Caco-2 (cell line): ENCODE results near the gene DNAJC1. TPM values are rescaled to one million over a fixed set of nuclear protein-coding genes. Genes with fewer than 3 reads are reported as not detected.

Experiments
- Bru-seq: library from RNA; stranded (reverse); fragments of 400-500 nt; gene quantifications from one replicate; lab custom pipeline; 2021; lab: Mats Ljungman, UMichigan
- BruChase-seq, 2 experiments: library from RNA; stranded (reverse); fragments of 400-500 nt; gene quantifications; one replicate each; lab custom pipeline; 2021; lab: Mats Ljungman, UMichigan
- BruUV-seq: library from RNA; stranded (reverse); fragments of 400-500 nt; replicated peaks from 2 replicates; lab custom pipeline; 2021; lab: Mats Ljungman, UMichigan
- CTCF ChIA-PET: fragments of 300-600 bp; sonication (Branson Sonifier 250); formaldehyde crosslinking; loops from one replicate; lab custom pipeline; 2022; ENCODE audit warnings: antibody characterized with exemption; lab: Charles Lee
- POLR2A ChIA-PET: fragments of 300-600 bp; sonication (Branson Sonifier 250); formaldehyde crosslinking; loops from one replicate; lab custom pipeline; 2022; ENCODE audit warnings: antibody characterized with exemption; lab: Charles Lee
- DNase-seq, 2 experiments: peaks; one replicate each; pipeline versions ENCODE4 v3.0.0 to v3.0.0-alpha.2; 2020 to 2022
- H3K27me3 ChIP-seq: replicated peaks from 2 replicates; pipeline ENCODE4 v1.6.0; 2011; ENCODE audit warnings: low read length; ENCODE audit not compliant: control insufficient read depth, insufficient read depth
- H3K36me3 ChIP-seq: 2 replicates; pipeline ENCODE4 v1.5.1; 2011; ENCODE audit warnings: low read length; ENCODE audit not compliant: control insufficient read depth, insufficient read depth
- H3K4me1 ChIP-seq: fragments of 250-450 bp; sonication (Bioruptor Pico); 2 replicates; pipeline ENCODE4 v1.5.1; 2020; ENCODE audit warnings: mild to moderate bottlenecking
- H3K4me3 ChIP-seq: 2 replicates; pipeline ENCODE4 v1.5.1; 2011; ENCODE audit warnings: low read depth, mild to moderate bottlenecking, control low read depth, low read length
- H3K9me3 ChIP-seq: fragments of 250-450 bp; sonication (Bioruptor Pico); 2 replicates; pipeline ENCODE4 v1.5.1; 2020; ENCODE audit warnings: mild to moderate bottlenecking, moderate library complexity
- H3K27ac Mint-ChIP-seq: one replicate; pipeline ENCODE4 v1.8.0; 2022; ENCODE audit warnings: mixed read lengths; ENCODE audit not compliant: unreplicated experiment
- H3K27me3 Mint-ChIP-seq: one replicate; pipeline ENCODE4 v1.8.0; 2022; ENCODE audit warnings: mixed read lengths; ENCODE audit not compliant: insufficient read depth, unreplicated experiment
- H3K36me3 Mint-ChIP-seq: one replicate; pipeline ENCODE4 v1.8.0; 2022; ENCODE audit warnings: mild to moderate bottlenecking, mixed read lengths; ENCODE audit not compliant: insufficient read depth, unreplicated experiment
- H3K4me1 Mint-ChIP-seq: one replicate; pipeline ENCODE4 v1.8.0; 2022; ENCODE audit warnings: low read depth, mixed read lengths; ENCODE audit not compliant: unreplicated experiment
- H3K4me3 Mint-ChIP-seq: one replicate; pipeline ENCODE4 v1.8.0; 2022; ENCODE audit warnings: mild to moderate bottlenecking, moderate library complexity, mixed read lengths; ENCODE audit not compliant: unreplicated experiment
- H3K9me3 Mint-ChIP-seq: one replicate; pipeline ENCODE4 v1.8.0; 2022; ENCODE audit warnings: mixed read lengths; ENCODE audit not compliant: unreplicated experiment
- CTCF ChIP-seq, 2 experiments: fragments of 200-600 bp in 1 of 2; IDR thresholded peaks; 1 replicate in 1 of 2; 2 replicates in 1 of 2; pipeline versions ENCODE4 v1.5.1 to v1.8.0; 2011 to 2022; ENCODE audit warnings: antibody characterized with exemption in 1 of 2, control low read depth in 1 of 2, inconsistent platforms in 1 of 2, low read depth in 1 of 2, low read length in 1 of 2, mild to moderate bottlenecking in 1 of 2, moderate library complexity in 1 of 2; ENCODE audit not compliant: insufficient read depth in 1 of 2, severe bottlenecking in 1 of 2, unreplicated experiment in 1 of 2
- intact Hi-C: fragments of 100-400 bp; cut with micrococcal nuclease; formaldehyde crosslinking; loops from one replicate; pipeline ENCODE4 v1.10.0; 2022; ENCODE audit not compliant: unreplicated experiment
- long read RNA-seq: library from polyadenylated mRNA; stranded (forward); transcript quantifications from one replicate; pipeline ENCODE4 v2.0.0, GENCODE V29; 2022
- total RNA-seq: library from RNA; stranded (reverse); gene quantifications from 2 replicates; pipeline ENCODE4 v1.2.3, GENCODE V29; 2022

The DNAJC1 gene, protein sequence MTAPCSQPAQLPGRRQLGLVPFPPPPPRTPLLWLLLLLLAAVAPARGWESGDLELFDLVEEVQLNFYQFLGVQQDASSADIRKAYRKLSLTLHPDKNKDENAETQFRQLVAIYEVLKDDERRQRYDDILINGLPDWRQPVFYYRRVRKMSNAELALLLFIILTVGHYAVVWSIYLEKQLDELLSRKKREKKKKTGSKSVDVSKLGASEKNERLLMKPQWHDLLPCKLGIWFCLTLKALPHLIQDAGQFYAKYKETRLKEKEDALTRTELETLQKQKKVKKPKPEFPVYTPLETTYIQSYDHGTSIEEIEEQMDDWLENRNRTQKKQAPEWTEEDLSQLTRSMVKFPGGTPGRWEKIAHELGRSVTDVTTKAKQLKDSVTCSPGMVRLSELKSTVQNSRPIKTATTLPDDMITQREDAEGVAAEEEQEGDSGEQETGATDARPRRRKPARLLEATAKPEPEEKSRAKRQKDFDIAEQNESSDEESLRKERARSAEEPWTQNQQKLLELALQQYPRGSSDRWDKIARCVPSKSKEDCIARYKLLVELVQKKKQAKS
- total RNA-seq (50.7 and 54.2 TPM in 2 replicates), Bru-seq, nascent RNA (percentile 77 among the genes with signal in this experiment), BruChase-seq, experiment 1, labeled RNA remaining after a 2-hour chase (percentile 68 among the genes with signal in this experiment), BruChase-seq, experiment 2, labeled RNA remaining after a 6-hour chase (percentile 66 among the genes with signal in this experiment)
- long read RNA-seq, transcript DNAJC1-202 (12 exons, 2,106 nt) = major isoform, 125 of 159 reads
- long read RNA-seq, partial matches to known transcripts = 16 of 159 reads
- long read RNA-seq, other reads (novel, unspliced or antisense) = 18 of 159 reads

DNA sequence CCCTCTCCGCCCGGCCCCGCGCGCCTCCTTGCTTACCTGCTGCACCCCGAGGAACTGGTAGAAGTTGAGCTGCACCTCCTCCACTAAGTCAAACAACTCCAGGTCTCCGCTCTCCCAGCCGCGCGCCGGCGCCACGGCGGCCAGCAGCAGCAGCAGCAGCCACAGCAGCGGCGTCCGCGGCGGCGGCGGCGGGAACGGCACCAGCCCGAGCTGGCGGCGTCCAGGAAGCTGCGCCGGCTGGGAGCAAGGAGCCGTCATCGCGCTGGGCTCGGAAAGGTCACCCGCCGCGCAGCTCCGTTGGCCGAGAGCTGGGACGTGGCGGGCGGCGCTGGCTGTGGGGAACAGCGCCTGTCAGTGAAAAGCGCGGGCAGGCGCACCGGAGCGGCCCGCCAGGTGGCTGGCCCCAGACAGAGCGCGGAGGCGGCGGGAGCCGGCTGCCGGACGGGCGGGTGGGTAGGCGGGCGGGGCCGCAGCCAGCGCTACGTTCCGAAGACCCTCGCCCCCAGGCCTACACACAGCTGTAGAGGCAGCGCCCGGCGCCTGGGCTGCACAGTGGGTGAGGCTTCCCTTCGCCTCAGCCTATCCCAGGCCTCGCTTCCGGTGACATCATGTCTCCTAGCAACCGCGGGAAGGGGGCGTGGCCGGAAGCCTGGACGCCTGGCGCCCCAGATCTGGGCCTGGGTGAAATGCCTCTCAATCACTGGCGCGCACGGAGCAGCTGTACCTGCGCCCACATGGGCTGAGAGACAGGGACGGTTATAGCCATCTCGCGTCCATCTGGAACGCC, at the start of gene DNAJC1:
DNAJC1 (minus strand) TSS at position 554 of the 787 bp plus-strand sequence; CDS start at position 258, 296 bp downstream.
- DNase-seq = peak; percentile 99 to 100
- CTCF ChIA-PET = interaction anchor here (0.7 to 2.0 kb wide), 7 partner anchors 10 to 986 kb away, joined by 3 to 9 read pairs (median 5); no protein-coding TSS in a partner anchor
- Histone ChIP-seq H3K27me3 (no peaks in the 10 kb centered on the region), H3K4me3 (peak within 1 kb of the TSS; percentile 83), H3K4me1 (peaks cover 14% of the 10 kb centered on the region), H3K36me3 (no peaks in the 10 kb centered on the region), H3K9me3 (no peaks in the 10 kb centered on the region; the same call in 1 of the 2 replicates)
- POLR2A ChIA-PET = interaction anchor here (0.6 to 1.4 kb wide), 11 partner anchors 10 to 507 kb away, joined by 3 to 7 read pairs (median 4); partner anchors contain the start of genes COMMD3 and SKIDA1
- intact Hi-C loops = loop anchor here (1.0 to 5.0 kb wide), 4 partner anchors 63 to 434 kb away; partner anchors contain the start of gene COMMD3
- no peak for TF ChIP-seq CTCF (IDR thresholded peaks at IDR 0.05; ENCODE audit: insufficient read depth in 1 of 2, low read depth in 1 of 2, low read length in 1 of 2, severe bottlenecking in 1 of 2, unreplicated experiment in 1 of 2)
- peaks cover 8% of the 10 kb centered on the region for H3K4me1 Mint-ChIP-seq
- peaks cover 15% of the 10 kb centered on the region for H3K27me3 Mint-ChIP-seq
- H3K9me3 Mint-ChIP-seq = peaks cover 21% of the 10 kb centered on the region
- peaks cover 13% of the 10 kb centered on the region for H3K36me3 Mint-ChIP-seq
- no TSS peak for BruUV-seq
- H3K27ac Mint-ChIP-seq = peak within 1 kb of the TSS; percentile 83
- H3K4me3 Mint-ChIP-seq = peak within 1 kb of the TSS; percentile 86

GRCh38 chr10:22053048-22053447, 49.5 kb upstream of the DNAJC1 start:
- H3K4me3 ChIP-seq = no peak overlapping the region
- no peaks in the 10 kb centered on the region for H3K27me3 Mint-ChIP-seq
- H3K9me3 Mint-ChIP-seq = peaks cover 27% of the 10 kb centered on the region
- peaks cover 11% of the 10 kb centered on the region for H3K4me1 Mint-ChIP-seq
- no peaks in the 10 kb centered on the region; the same call in 1 of the 2 replicates for H3K4me1 ChIP-seq
- peaks cover 8% of the 10 kb centered on the region for H3K9me3 ChIP-seq
- intact Hi-C loops = no loop called here
- H3K36me3 Mint-ChIP-seq = no peaks in the 10 kb centered on the region
- no peaks in the 10 kb centered on the region for H3K36me3 ChIP-seq
- CTCF ChIA-PET = no interaction called here
- no TSS peak for BruUV-seq
- POLR2A ChIA-PET = no interaction called here
- H3K27me3 ChIP-seq = no peaks in the 10 kb centered on the region
- H3K27ac Mint-ChIP-seq = no peak overlapping the region
- TF ChIP-seq CTCF (IDR thresholded peaks at IDR 0.05; ENCODE audit: insufficient read depth in 1 of 2, low read depth in 1 of 2, low read length in 1 of 2, severe bottlenecking in 1 of 2, unreplicated experiment in 1 of 2) = no peak
- no peak overlapping the region for H3K4me3 Mint-ChIP-seq
- peak in 1 of 2 experiments; percentile 7 for DNase-seq
